Mesendoderm (in vitro differentiated cells): ENCODE results near the gene EPHB2.
A peak's percentile ranks its signal among the peaks of the same experiment; 100 is the strongest.

Experiments
- DNase-seq: peaks from one replicate; pipeline ENCODE4 v3.0.0; 2013
- H2AK5ac ChIP-seq: 2 replicates; pipeline ENCODE4 v1.6.1; 2013; ENCODE audit warnings: low read length, inconsistent platforms
- H2BK120ac ChIP-seq: 2 replicates; pipeline ENCODE4 v1.6.1; 2013; ENCODE audit warnings: low read depth, mild to moderate bottlenecking, low read length, moderate library complexity, mixed read lengths
- H2BK15ac ChIP-seq: replicated peaks from 2 replicates; pipeline ENCODE4 v1.6.1; 2013; ENCODE audit warnings: low read depth, mild to moderate bottlenecking, moderate library complexity
- H2BK5ac ChIP-seq: 2 replicates; pipeline ENCODE4 v1.6.1; 2013; ENCODE audit warnings: low read length, inconsistent platforms
- H3K18ac ChIP-seq: 2 replicates; pipeline ENCODE4 v1.6.1; 2013; ENCODE audit warnings: mild to moderate bottlenecking, low read length, mixed read lengths
- H3K23ac ChIP-seq: one replicate; pipeline ENCODE4 v1.6.1; 2013; ENCODE audit warnings: low read length
- H3K27ac ChIP-seq: 2 replicates; pipeline ENCODE4 v1.5.1; 2013; ENCODE audit warnings: low read depth, mild to moderate bottlenecking, inconsistent platforms, low read length, moderate library complexity
- H3K27me3 ChIP-seq: 2 replicates; pipeline ENCODE4 v1.6.1; 2013; ENCODE audit warnings: low read length, control low read depth, mild to moderate bottlenecking, inconsistent platforms; ENCODE audit not compliant: insufficient read depth, poor library complexity
- H3K36me3 ChIP-seq: 2 replicates; pipeline ENCODE4 v1.6.1; 2013; ENCODE audit warnings: low read length, inconsistent platforms; ENCODE audit not compliant: control insufficient read depth, insufficient read depth
- H3K4ac ChIP-seq: one replicate; pipeline ENCODE4 v1.6.1; 2013; ENCODE audit warnings: low read depth, mild to moderate bottlenecking, low read length, moderate library complexity
- H3K4me1 ChIP-seq: 2 replicates; pipeline ENCODE4 v1.6.1; 2013; ENCODE audit warnings: low read depth, low read length, inconsistent platforms; ENCODE audit not compliant: control insufficient read depth
- H3K4me2 ChIP-seq: 2 replicates; pipeline ENCODE4 v1.6.1; 2013; ENCODE audit warnings: low read length
- H3K4me3 ChIP-seq: 2 replicates; pipeline ENCODE4 v1.5.1; 2013; ENCODE audit warnings: mild to moderate bottlenecking, low read length
- H3K56ac ChIP-seq: one replicate; pipeline ENCODE4 v1.6.1; 2013; ENCODE audit warnings: low read length
- H3K79me1 ChIP-seq: 2 replicates; pipeline ENCODE4 v1.6.1; 2013; ENCODE audit warnings: low read length, inconsistent platforms
- H3K79me2 ChIP-seq: 2 replicates; pipeline ENCODE4 v1.6.1; 2013; ENCODE audit warnings: mild to moderate bottlenecking, low read length; ENCODE audit not compliant: control insufficient read depth, insufficient read depth
- H3K9ac ChIP-seq: 2 replicates; pipeline ENCODE4 v1.6.1; 2013; ENCODE audit warnings: low read length, inconsistent platforms
- H4K5ac ChIP-seq: one replicate; pipeline ENCODE4 v1.6.1; 2013; ENCODE audit warnings: low read length
- H4K8ac ChIP-seq: one replicate; pipeline ENCODE4 v1.6.1; 2013; ENCODE audit warnings: low read depth, mild to moderate bottlenecking, control low read depth, low read length, moderate library complexity
- WGBS: extraction: QIAGEN DNeasy Blood & Tissue Kit; methylation state at CpG from one replicate; pipeline ENCODE4 v1.1.7; 2013; ENCODE audit warnings: low lambda C conversion rate, missing lambda C conversion rate; ENCODE audit not compliant: insufficient coverage; ENCODE audit errors: extremely low coverage; 5-methylcytosine and 5-hydroxymethylcytosine counted together

The EPHB2 gene

GRCh38 chr1:22876359-22877111 is 165.9 kb downstream of the EPHB2 start:
- no peak overlapping the region for H3K18ac ChIP-seq
- H2BK5ac ChIP-seq, result no peak overlapping the region
- no peaks in the 10 kb centered on the region for H3K27me3 ChIP-seq
- no peak overlapping the region for H2BK15ac ChIP-seq
- no peak overlapping the region for H3K4me2 ChIP-seq
- no peak overlapping the region for H3K23ac ChIP-seq
- no peaks in the 10 kb centered on the region for H3K79me2 ChIP-seq
- H2BK120ac ChIP-seq, result no peak overlapping the region
- no peak overlapping the region for H3K4me3 ChIP-seq
- no peak overlapping the region for H2AK5ac ChIP-seq
- no CpG with 5 or more reads among the region's 20 CpGs for WGBS
- H3K4ac ChIP-seq, result no peak overlapping the region
- H3K27ac ChIP-seq, result no peak overlapping the region
- H3K56ac ChIP-seq, result no peak overlapping the region
- H4K8ac ChIP-seq, result no peak overlapping the region
- H4K5ac ChIP-seq, result no peak overlapping the region
- no peak for DNase-seq
- no peaks in the 10 kb centered on the region for H3K36me3 ChIP-seq
- no peak overlapping the region for H3K9ac ChIP-seq
- H3K79me1 ChIP-seq, result no peaks in the 10 kb centered on the region
- no peaks in the 10 kb centered on the region for H3K4me1 ChIP-seq

- WGBS, result no CpG with 5 or more reads among the region's 12 CpGs
- no peak overlapping the region for H3K56ac ChIP-seq
- H3K4me1 ChIP-seq, result no peaks in the 10 kb centered on the region
- no peaks in the 10 kb centered on the region for H3K79me1 ChIP-seq
- H3K27me3 ChIP-seq, result no peaks in the 10 kb centered on the region
- H3K36me3 ChIP-seq, result no peaks in the 10 kb centered on the region
- H2BK120ac ChIP-seq, result no peak overlapping the region
- no peak overlapping the region for H3K4ac ChIP-seq
- no peak overlapping the region for H3K9ac ChIP-seq
- H2BK15ac ChIP-seq, result no peak overlapping the region
- H4K5ac ChIP-seq, result no peak overlapping the region
- H2BK5ac ChIP-seq, result no peak overlapping the region
- H2AK5ac ChIP-seq, result no peak overlapping the region
- no peak overlapping the region for H4K8ac ChIP-seq
- no peak overlapping the region for H3K4me3 ChIP-seq
- no peaks in the 10 kb centered on the region for H3K79me2 ChIP-seq
- no peak for DNase-seq
- no peak overlapping the region for H3K4me2 ChIP-seq
- no peak overlapping the region for H3K23ac ChIP-seq
- H3K27ac ChIP-seq, result no peak overlapping the region
- no peak overlapping the region for H3K18ac ChIP-seq
Observed at GRCh38 chr1:22877112-22877915, 166.7 kb downstream of the EPHB2 start.

GRCh38 chr1:22877980-22878379 is 167.3 kb downstream of the EPHB2 start:
- Histone ChIP-seq H3K9ac (no peak overlapping the region), H3K79me1 (no peaks in the 10 kb centered on the region), H3K56ac (no peak overlapping the region), H3K4me2 (no peak overlapping the region), H4K5ac (no peak overlapping the region), H3K4me1 (no peaks in the 10 kb centered on the region), H3K4ac (no peak overlapping the region), H3K4me3 (no peak overlapping the region), H3K23ac (no peak overlapping the region), H4K8ac (no peak overlapping the region), H3K36me3 (no peaks in the 10 kb centered on the region), H2BK120ac (no peak overlapping the region), H2BK15ac (no peak overlapping the region), H3K18ac (no peak overlapping the region), H3K79me2 (no peaks in the 10 kb centered on the region), H2BK5ac (no peak overlapping the region), H3K27ac (no peak overlapping the region), H2AK5ac (no peak overlapping the region), H3K27me3 (no peaks in the 10 kb centered on the region)
- no CpG with 5 or more reads among the region's 1 CpG for WGBS
- DNase-seq, result peak; percentile 82

GRCh38 chr1:22878626-22879025 is 168.0 kb downstream of the EPHB2 start:
- no peak overlapping the region for H4K5ac ChIP-seq
- H2AK5ac ChIP-seq, result no peak overlapping the region
- H3K27me3 ChIP-seq, result no peaks in the 10 kb centered on the region
- no peaks in the 10 kb centered on the region for H3K79me2 ChIP-seq
- no peak overlapping the region for H3K4me2 ChIP-seq
- no peaks in the 10 kb centered on the region for H3K4me1 ChIP-seq
- no peak overlapping the region for H3K27ac ChIP-seq
- no peak overlapping the region for H2BK120ac ChIP-seq
- no peak overlapping the region for H3K56ac ChIP-seq
- no peaks in the 10 kb centered on the region for H3K79me1 ChIP-seq
- no peak overlapping the region for H4K8ac ChIP-seq
- H3K4ac ChIP-seq, result no peak overlapping the region
- no peak overlapping the region for H2BK5ac ChIP-seq
- no peak overlapping the region for H3K9ac ChIP-seq
- WGBS, result no CpG with 5 or more reads among the region's 13 CpGs
- no peak overlapping the region for H3K4me3 ChIP-seq
- H3K36me3 ChIP-seq, result no peaks in the 10 kb centered on the region
- H3K23ac ChIP-seq, result no peak overlapping the region
- no peak overlapping the region for H3K18ac ChIP-seq
- H2BK15ac ChIP-seq, result no peak overlapping the region
- DNase-seq, result no peak

- H3K4me3 ChIP-seq, result no peak overlapping the region
- H3K4ac ChIP-seq, result no peak overlapping the region
- no peak overlapping the region for H4K5ac ChIP-seq
- H3K18ac ChIP-seq, result no peak overlapping the region
- H3K79me2 ChIP-seq, result no peaks in the 10 kb centered on the region
- no peak overlapping the region for H3K27ac ChIP-seq
- WGBS, result no CpG with 5 or more reads among the region's 3 CpGs
- no peak overlapping the region for H3K4me2 ChIP-seq
- H3K79me1 ChIP-seq, result no peaks in the 10 kb centered on the region
- no peak overlapping the region for H2BK15ac ChIP-seq
- no peak overlapping the region for H2BK120ac ChIP-seq
- no peak for DNase-seq
- H3K27me3 ChIP-seq, result no peaks in the 10 kb centered on the region
- H3K23ac ChIP-seq, result no peak overlapping the region
- H3K4me1 ChIP-seq, result no peaks in the 10 kb centered on the region
- no peaks in the 10 kb centered on the region for H3K36me3 ChIP-seq
- no peak overlapping the region for H3K9ac ChIP-seq
- no peak overlapping the region for H3K56ac ChIP-seq
- no peak overlapping the region for H4K8ac ChIP-seq
- no peak overlapping the region for H2BK5ac ChIP-seq
- H2AK5ac ChIP-seq, result no peak overlapping the region
Observed at GRCh38 chr1:22879445-22879844, 168.8 kb downstream of the EPHB2 start.
